Loucy (cell line): ENCODE results near the gene BTBD9.

Experiments
- CTCF ChIP-seq: fragments of 200-600 bp; sonication (generic); conservative IDR thresholded peaks from 2 replicates; pipeline ENCODE4 v1.5.1; 2014; ENCODE audit warnings: mild to moderate bottlenecking, antibody characterized with exemption, low read length
- EZH2phosphoT487 ChIP-seq: fragments of 200-600 bp; IDR thresholded peaks from 2 replicates; pipeline ENCODE4 v1.6.1; 2018; ENCODE audit warnings: antibody characterized with exemption, mild to moderate bottlenecking, moderate library complexity, borderline replicate concordance

DNA sequence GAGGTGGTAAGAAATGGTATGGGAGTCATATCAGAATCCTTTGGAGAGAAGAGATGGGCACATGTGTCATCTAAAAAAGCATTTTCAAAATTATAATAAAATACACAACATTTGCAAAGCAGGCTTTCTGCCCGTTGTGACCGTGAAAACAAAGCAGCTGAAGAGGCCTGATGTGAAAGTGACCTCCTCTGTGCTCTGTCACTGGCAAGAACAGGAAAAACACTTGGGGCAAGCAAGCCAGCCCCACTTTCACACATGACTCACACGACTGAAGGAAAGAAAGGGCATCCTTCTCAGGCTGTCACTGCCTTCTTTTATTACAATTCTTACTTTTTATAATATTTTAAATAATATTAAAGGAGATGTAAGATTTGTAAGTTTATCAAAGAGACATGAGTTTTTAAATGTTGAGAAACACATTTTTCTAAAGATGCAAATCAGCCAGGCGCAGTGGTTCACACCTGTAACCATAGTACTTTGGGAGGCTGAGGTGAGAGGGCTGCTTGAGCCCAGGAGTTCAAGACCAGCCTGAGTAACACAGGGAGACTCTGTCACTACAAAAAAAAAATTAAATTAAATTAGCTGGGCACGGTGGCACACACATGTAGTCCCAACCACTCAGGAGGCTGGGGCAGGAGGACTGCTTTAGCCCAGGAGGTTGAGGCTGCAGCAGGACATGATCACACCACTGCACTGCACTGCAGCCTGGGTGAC lies 143.7 kb downstream of the BTBD9 start:
- TF ChIP-seq CTCF = no peak
- no peak for TF ChIP-seq EZH2phosphoT487
